ENCODE results near the gene TMEM267.
"Not testable (repeated sequence)": the region's sequence is repeated elsewhere in the genome, so short reads cannot be mapped to it uniquely, and the experiment has no call there.

TMEM267 gene

GRCh38 chr5:43483298-43484105, at the start of gene TMEM267:
TMEM267 (minus strand) TSS chr5:43483865; CDS start chr5:43453969, 29,896 bp downstream.
- peaks cover 23% of the 10 kb centered on the region for H3K79me2 ChIP-seq (ENCODE audit: control insufficient read depth, insufficient read depth, low read length, unreplicated experiment)
- H3K27me3 ChIP-seq (ENCODE audit: insufficient read depth, low read length): no peaks in the 10 kb centered on the region
- H3K4me1 ChIP-seq (ENCODE audit: control insufficient read depth, insufficient read depth, low read length, unreplicated experiment): peaks cover 14% of the 10 kb centered on the region
- peak within 1 kb of the TSS; percentile 81 for H3K27ac ChIP-seq (ENCODE audit: low read depth, low read length)
- peak within 1 kb of the TSS; percentile 88 for H3K4me3 ChIP-seq (ENCODE audit: low read depth, low read length)
- 0 out of 2 replicates have a peak, but pooled peaks cover 5% of the 10 kb centered on the region for H3K36me3 ChIP-seq (ENCODE audit: insufficient read depth, low read length)
- peak within 1 kb of the TSS; percentile 91 for H2AFZ ChIP-seq (ENCODE audit: low read length, unreplicated experiment)

DNA sequence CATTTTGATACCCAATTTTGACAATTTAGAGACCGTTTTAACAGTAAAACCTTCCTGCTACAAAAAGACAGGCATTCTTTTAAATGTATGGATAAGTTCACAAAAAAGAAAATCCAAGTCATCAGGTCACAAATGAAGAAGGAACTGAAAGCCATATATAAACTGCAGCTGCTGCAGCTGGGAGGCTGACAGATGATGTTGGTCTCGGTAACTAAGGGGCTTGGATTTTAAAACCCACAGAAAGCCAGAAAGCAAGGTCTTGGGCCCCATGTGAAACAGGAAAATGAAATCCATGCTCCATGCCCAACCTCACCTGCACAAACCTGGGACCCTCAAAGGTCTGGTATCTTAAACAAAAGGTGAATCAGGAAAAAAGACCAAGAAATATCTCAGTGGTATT, 47.0 kb upstream of the TMEM267 start:
- no peak overlapping the region for H2AFZ ChIP-seq (ENCODE audit: low read length, unreplicated experiment)
- H3K27me3 ChIP-seq (ENCODE audit: insufficient read depth, low read length): no peaks in the 10 kb centered on the region
- H3K4me3 ChIP-seq (ENCODE audit: low read depth, low read length): no peak overlapping the region
- peaks cover 53% of the 10 kb centered on the region for H3K36me3 ChIP-seq (ENCODE audit: insufficient read depth, low read length)
- no peaks in the 10 kb centered on the region for H3K79me2 ChIP-seq (ENCODE audit: control insufficient read depth, insufficient read depth, low read length, unreplicated experiment)
- no peaks in the 10 kb centered on the region for H3K4me1 ChIP-seq (ENCODE audit: control insufficient read depth, insufficient read depth, low read length, unreplicated experiment)
- H3K27ac ChIP-seq (ENCODE audit: low read depth, low read length): no peak overlapping the region

GRCh38 chr5:43523662-43524072, 40.0 kb upstream of the TMEM267 start:
- no peak overlapping the region for H3K27ac ChIP-seq (ENCODE audit: low read depth, low read length)
- H3K4me3 ChIP-seq (ENCODE audit: low read depth, low read length): no peak overlapping the region
- no peaks in the 10 kb centered on the region for H3K79me2 ChIP-seq (ENCODE audit: control insufficient read depth, insufficient read depth, low read length, unreplicated experiment)
- H3K4me1 ChIP-seq (ENCODE audit: control insufficient read depth, insufficient read depth, low read length, unreplicated experiment): no peaks in the 10 kb centered on the region
- H3K36me3 ChIP-seq (ENCODE audit: insufficient read depth, low read length): peaks cover 19% of the 10 kb centered on the region
- no peaks in the 10 kb centered on the region for H3K27me3 ChIP-seq (ENCODE audit: insufficient read depth, low read length)
- H2AFZ ChIP-seq (ENCODE audit: low read length, unreplicated experiment): no peak overlapping the region

DNA sequence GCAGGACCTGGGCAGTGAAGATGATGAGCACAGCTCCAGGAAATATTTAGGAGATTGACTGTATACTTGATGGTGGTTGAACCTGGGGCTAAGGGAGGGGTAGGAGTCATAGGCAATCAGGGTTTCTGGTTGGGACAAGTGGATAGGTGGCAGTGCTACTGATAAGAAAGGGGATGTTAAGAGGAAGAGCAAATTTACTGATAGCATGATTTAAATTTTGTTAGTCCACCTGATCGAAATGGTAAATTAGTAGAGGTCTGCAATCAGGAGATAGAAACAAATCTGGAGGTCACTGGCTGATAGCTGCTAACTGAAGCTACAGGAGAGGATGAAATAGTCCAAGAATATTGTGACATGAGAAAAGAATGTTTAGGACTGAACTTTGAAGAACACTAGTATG, 37.0 kb upstream of the TMEM267 start:
- H3K4me1 ChIP-seq (ENCODE audit: control insufficient read depth, insufficient read depth, low read length, unreplicated experiment): no peaks in the 10 kb centered on the region
- no peak overlapping the region for H2AFZ ChIP-seq (ENCODE audit: low read length, unreplicated experiment)
- no peak overlapping the region for H3K4me3 ChIP-seq (ENCODE audit: low read depth, low read length)
- H3K79me2 ChIP-seq (ENCODE audit: control insufficient read depth, insufficient read depth, low read length, unreplicated experiment): no peaks in the 10 kb centered on the region
- H3K36me3 ChIP-seq (ENCODE audit: insufficient read depth, low read length): 0 out of 2 replicates have a peak, but pooled peaks cover 7% of the 10 kb centered on the region
- no peaks in the 10 kb centered on the region for H3K27me3 ChIP-seq (ENCODE audit: insufficient read depth, low read length)
- H3K27ac ChIP-seq (ENCODE audit: low read depth, low read length): no peak overlapping the region

- Histone ChIP-seq H3K4me3 (ENCODE audit: low read depth, low read length) (peak overlapping the region; percentile 90), H3K27ac (ENCODE audit: low read depth, low read length) (peak overlapping the region; percentile 93), H3K27me3 (ENCODE audit: insufficient read depth, low read length) (no peaks in the 10 kb centered on the region), H3K4me1 (ENCODE audit: control insufficient read depth, insufficient read depth, low read length, unreplicated experiment) (peaks cover 11% of the 10 kb centered on the region), H2AFZ (ENCODE audit: low read length, unreplicated experiment) (peak overlapping the region; percentile 91), H3K36me3 (ENCODE audit: insufficient read depth, low read length) (no peaks in the 10 kb centered on the region), H3K79me2 (ENCODE audit: control insufficient read depth, insufficient read depth, low read length, unreplicated experiment) (peaks cover 28% of the 10 kb centered on the region)
These were observed 32.0 kb upstream of the TMEM267 start for GRCh38 chr5:43515678-43516048.

GRCh38 chr5:43514816-43515677, 31.4 kb upstream of the TMEM267 start, which contains the start of gene C5orf34:
C5orf34 (minus strand) TSS chr5:43515148; CDS start chr5:43509339, 5,809 bp downstream.
- Histone ChIP-seq H2AFZ (ENCODE audit: low read length, unreplicated experiment) (peak within 1 kb of the TSS; percentile 91), H3K79me2 (ENCODE audit: control insufficient read depth, insufficient read depth, low read length, unreplicated experiment) (peaks cover 28% of the 10 kb centered on the region), H3K36me3 (ENCODE audit: insufficient read depth, low read length) (no peaks in the 10 kb centered on the region), H3K27me3 (ENCODE audit: insufficient read depth, low read length) (no peaks in the 10 kb centered on the region), H3K27ac (ENCODE audit: low read depth, low read length) (peak within 1 kb of the TSS; percentile 93), H3K4me3 (ENCODE audit: low read depth, low read length) (peak within 1 kb of the TSS; percentile 90), H3K4me1 (ENCODE audit: control insufficient read depth, insufficient read depth, low read length, unreplicated experiment) (peaks cover 11% of the 10 kb centered on the region)

DNA sequence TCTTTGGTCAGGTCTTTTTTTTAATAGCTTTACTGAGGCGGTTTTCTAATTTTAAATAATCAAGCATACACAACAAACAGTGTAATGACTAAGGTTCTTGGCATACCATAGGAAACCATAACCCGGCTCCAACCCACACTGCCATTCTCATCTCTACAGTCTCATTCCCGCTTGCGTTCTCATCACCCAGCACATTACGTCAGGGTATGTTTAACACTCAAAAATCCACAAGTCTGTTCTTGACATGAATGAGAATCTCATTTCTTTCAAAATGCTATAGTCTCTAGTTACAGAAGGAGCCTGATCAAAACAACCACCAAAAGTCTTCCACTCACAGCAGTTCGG, 30.8 kb upstream of the TMEM267 start:
- Histone ChIP-seq H3K79me2 (ENCODE audit: control insufficient read depth, insufficient read depth, low read length, unreplicated experiment) (peaks cover 28% of the 10 kb centered on the region), H3K36me3 (ENCODE audit: insufficient read depth, low read length) (no peaks in the 10 kb centered on the region), H3K4me1 (ENCODE audit: control insufficient read depth, insufficient read depth, low read length, unreplicated experiment) (peaks cover 11% of the 10 kb centered on the region), H3K4me3 (ENCODE audit: low read depth, low read length) (peak overlapping the region; percentile 90), H3K27ac (ENCODE audit: low read depth, low read length) (peak overlapping the region; percentile 93), H2AFZ (ENCODE audit: low read length, unreplicated experiment) (peak overlapping the region; percentile 74), H3K27me3 (ENCODE audit: insufficient read depth, low read length) (no peaks in the 10 kb centered on the region)

GRCh38 chr5:43514025-43514424, 30.4 kb upstream of the TMEM267 start:
- Histone ChIP-seq H2AFZ (ENCODE audit: low read length, unreplicated experiment) (peak overlapping the region; percentile 74), H3K27ac (ENCODE audit: low read depth, low read length) (peak overlapping the region; percentile 93), H3K79me2 (ENCODE audit: control insufficient read depth, insufficient read depth, low read length, unreplicated experiment) (peaks cover 31% of the 10 kb centered on the region), H3K36me3 (ENCODE audit: insufficient read depth, low read length) (0 out of 2 replicates have a peak, but pooled peaks cover 3% of the 10 kb centered on the region), H3K27me3 (ENCODE audit: insufficient read depth, low read length) (no peaks in the 10 kb centered on the region), H3K4me1 (ENCODE audit: control insufficient read depth, insufficient read depth, low read length, unreplicated experiment) (peaks cover 11% of the 10 kb centered on the region), H3K4me3 (ENCODE audit: low read depth, low read length) (peak overlapping the region; percentile 90)

GRCh38 chr5:43511062-43511461, 27.4 kb upstream of the TMEM267 start:
- H3K27me3 ChIP-seq (ENCODE audit: insufficient read depth, low read length); H3K27ac ChIP-seq (ENCODE audit: low read depth, low read length); H3K4me3 ChIP-seq (ENCODE audit: low read depth, low read length); H2AFZ ChIP-seq (ENCODE audit: low read length, unreplicated experiment): not testable (repeated sequence)
- Histone ChIP-seq H3K79me2 (ENCODE audit: control insufficient read depth, insufficient read depth, low read length, unreplicated experiment) (peaks cover 32% of the 10 kb centered on the region), H3K4me1 (ENCODE audit: control insufficient read depth, insufficient read depth, low read length, unreplicated experiment) (peaks cover 11% of the 10 kb centered on the region), H3K36me3 (ENCODE audit: insufficient read depth, low read length) (peaks cover 17% of the 10 kb centered on the region)

DNA sequence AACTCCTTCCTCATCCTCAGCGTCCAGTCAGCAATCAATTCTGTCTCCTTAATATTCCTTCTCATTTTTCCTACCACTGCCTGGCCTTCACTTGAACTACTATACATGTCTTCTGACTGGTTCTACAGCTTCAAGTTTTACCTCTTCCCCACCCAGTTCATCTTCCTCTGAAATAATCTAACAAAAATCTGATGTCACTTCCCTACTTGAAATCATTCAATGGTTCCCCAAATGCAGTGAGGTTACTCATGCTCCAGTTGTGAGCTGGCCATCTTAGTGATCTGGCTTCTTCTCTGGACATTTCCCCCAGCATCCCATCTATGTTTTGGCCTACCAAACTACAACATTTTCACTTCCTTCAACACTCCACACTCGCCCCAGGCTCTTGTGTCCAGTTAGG, 14.9 kb upstream of the TMEM267 start:
- no peak overlapping the region for H3K27ac ChIP-seq (ENCODE audit: low read depth, low read length)
- no peaks in the 10 kb centered on the region for H3K4me1 ChIP-seq (ENCODE audit: control insufficient read depth, insufficient read depth, low read length, unreplicated experiment)
- H3K79me2 ChIP-seq (ENCODE audit: control insufficient read depth, insufficient read depth, low read length, unreplicated experiment): no peaks in the 10 kb centered on the region
- no peak overlapping the region for H3K4me3 ChIP-seq (ENCODE audit: low read depth, low read length)
- no peak overlapping the region for H2AFZ ChIP-seq (ENCODE audit: low read length, unreplicated experiment)
- H3K27me3 ChIP-seq (ENCODE audit: insufficient read depth, low read length): no peaks in the 10 kb centered on the region
- H3K36me3 ChIP-seq (ENCODE audit: insufficient read depth, low read length): peaks cover 12% of the 10 kb centered on the region; the same call in 1 of the 2 replicates
